Sigmoid colon (tissue), 7 donors: ENCODE measurements around the gene PGPEP1. TPM values are rescaled to one million over a fixed set of nuclear protein-coding genes. Genes with fewer than 3 reads are reported as not detected.

ENCODE experiments used
- DNase-seq: peaks from one replicate; pipeline ENCODE4 v3.0.0-alpha.2; 2019
- H3K27ac ChIP-seq, 4 donors: fragments of 200-600 bp; sonication (generic); one replicate each; pipeline ENCODE4 v1.5.1; 2016 to 2019; ENCODE audit warnings: mild to moderate bottlenecking in 1 of 4
- H3K27me3 ChIP-seq, 3 donors: fragments of 200-600 bp; sonication (generic); one replicate each; pipeline ENCODE4 v1.5.1; 2019; ENCODE audit warnings: mild to moderate bottlenecking in 1 of 3
- H3K36me3 ChIP-seq, 4 donors: fragments of 200-600 bp; sonication (generic); one replicate each; pipeline ENCODE4 v1.5.1; 2016 to 2019
- H3K4me1 ChIP-seq, 4 donors: fragments of 200-600 bp; sonication (generic); one replicate each; pipeline ENCODE4 v1.5.1; 2017 to 2019
- H3K4me3 ChIP-seq, 4 donors: fragments of 200-600 bp; sonication (generic); one replicate each; pipeline ENCODE4 v1.5.1; 2017 to 2019; ENCODE audit warnings: mild to moderate bottlenecking in 2 of 4, moderate library complexity in 1 of 4
- H3K9me3 ChIP-seq, 4 donors: fragments of 200-600 bp in 3 of 4; sonication (generic) in 3 of 4; one replicate each; pipeline versions ENCODE4 v1.5.1 to v1.6.1; 2013 to 2019
- EP300 ChIP-seq, 4 donors: sonication (generic); formaldehyde crosslinking; IDR thresholded peaks; one replicate each; pipeline ENCODE4 v1.6.1; 2017; ENCODE audit warnings: antibody characterized with exemption in 4 of 4
- POLR2A ChIP-seq, 2 donors: fragments of 450-650 bp; IDR thresholded peaks; one replicate each; pipeline ENCODE4 v1.6.1; 2016; ENCODE audit warnings: antibody characterized with exemption in 2 of 2, mild to moderate bottlenecking in 2 of 2, moderate library complexity in 2 of 2
- POLR2AphosphoS5 ChIP-seq, 4 donors: sonication (generic); formaldehyde crosslinking; IDR thresholded peaks; one replicate each; pipeline ENCODE4 v1.6.1; 2017; ENCODE audit warnings: antibody characterized with exemption in 4 of 4
- WGBS, 2 donors: extraction: QIAGEN DNeasy Blood & Tissue Kit; methylation state at CpG; one replicate each; pipeline ENCODE4 v1.1.7; 2013; 5-methylcytosine and 5-hydroxymethylcytosine counted together
- intact Hi-C: fragments of 100-400 bp; cut with DNase I; formaldehyde crosslinking; loops from one replicate; pipeline ENCODE4 v1.15.1; 2023
- polyA plus RNA-seq, 3 donors: library from polyadenylated mRNA; stranded (reverse); fragments of 200-250 nt; gene quantifications; one replicate each; pipeline ENCODE4 v1.2.3, GENCODE V29; 2013
- total RNA-seq, 4 donors: library from RNA; depleted of rRNA; stranded (reverse); fragments of >200 nt; gene quantifications; one replicate each; pipeline ENCODE4 v1.1.0, GENCODE V29; 2016
- TF ChIP-seq, protein P1 (sequence below), 4 experiments: fragments of 450-650 bp in 3 of 4; fragments of 200-600 bp in 1 of 4; IDR thresholded peaks; one replicate each; pipeline ENCODE4 v1.5.1; 2016 to 2019; ENCODE audit warnings: antibody characterized with exemption in 4 of 4, mild to moderate bottlenecking in 3 of 4, moderate library complexity in 2 of 4
- donor health status: healthy with polysubstance abuse.
- donor health status: Bipolar disorder and iron deficiency.
- donor health status: healthy.

Gene PGPEP1
- total and polyA plus RNA-seq, 7 donors, result 14.4 to 36.9 (median 16.9) TPM

GRCh38 chr19:18297308-18297707 lies 43.1 kb upstream of the PGPEP1 start:
- 78 to 80% methylated on average over 4 of the region's 4 CpGs for WGBS, 2 donors
- no peak for DNase-seq
- H3K36me3 ChIP-seq, result no peaks in the 10 kb centered on the region
- TF ChIP-seq POLR2AphosphoS5 (IDR thresholded peaks at IDR 0.05), result peak in 3 of 4 donors; percentile 15 to 56 (median 32)
- no peak for TF ChIP-seq EP300 (IDR thresholded peaks at IDR 0.05)
- H3K27me3 ChIP-seq, result no peaks in the 10 kb centered on the region
- intact Hi-C loops, result no loop called here
- peaks cover 0 to 31% (median 28%) of the 10 kb centered on the region in 4 donors for H3K4me1 ChIP-seq
- peak overlapping the region in 3 of 4 donors; percentile 17 to 51 (median 30) for H3K27ac ChIP-seq
- no peak overlapping the region for H3K4me3 ChIP-seq
- no peaks in the 10 kb centered on the region for H3K9me3 ChIP-seq

- Histone ChIP-seq H3K4me3 (no peak overlapping the region), H3K4me1 (peaks cover 0 to 34% (median 28%) of the 10 kb centered on the region in 4 donors), H3K9me3 (no peaks in the 10 kb centered on the region), H3K36me3 (no peaks in the 10 kb centered on the region), H3K27ac (no peak overlapping the region), H3K27me3 (no peaks in the 10 kb centered on the region)
- WGBS, 2 donors, result 81% methylated on average over 6 of the region's 6 CpGs
- intact Hi-C loops, result no loop called here
- no peak for DNase-seq
- TF ChIP-seq, protein P1, sequence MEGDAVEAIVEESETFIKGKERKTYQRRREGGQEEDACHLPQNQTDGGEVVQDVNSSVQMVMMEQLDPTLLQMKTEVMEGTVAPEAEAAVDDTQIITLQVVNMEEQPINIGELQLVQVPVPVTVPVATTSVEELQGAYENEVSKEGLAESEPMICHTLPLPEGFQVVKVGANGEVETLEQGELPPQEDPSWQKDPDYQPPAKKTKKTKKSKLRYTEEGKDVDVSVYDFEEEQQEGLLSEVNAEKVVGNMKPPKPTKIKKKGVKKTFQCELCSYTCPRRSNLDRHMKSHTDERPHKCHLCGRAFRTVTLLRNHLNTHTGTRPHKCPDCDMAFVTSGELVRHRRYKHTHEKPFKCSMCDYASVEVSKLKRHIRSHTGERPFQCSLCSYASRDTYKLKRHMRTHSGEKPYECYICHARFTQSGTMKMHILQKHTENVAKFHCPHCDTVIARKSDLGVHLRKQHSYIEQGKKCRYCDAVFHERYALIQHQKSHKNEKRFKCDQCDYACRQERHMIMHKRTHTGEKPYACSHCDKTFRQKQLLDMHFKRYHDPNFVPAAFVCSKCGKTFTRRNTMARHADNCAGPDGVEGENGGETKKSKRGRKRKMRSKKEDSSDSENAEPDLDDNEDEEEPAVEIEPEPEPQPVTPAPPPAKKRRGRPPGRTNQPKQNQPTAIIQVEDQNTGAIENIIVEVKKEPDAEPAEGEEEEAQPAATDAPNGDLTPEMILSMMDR (IDR thresholded peaks at IDR 0.05), result no peak
- TF ChIP-seq POLR2A (IDR thresholded peaks at IDR 0.05) (no peak), EP300 (IDR thresholded peaks at IDR 0.05) (no peak), POLR2AphosphoS5 (IDR thresholded peaks at IDR 0.05) (no peak)
Observed at GRCh38 chr19:18298601-18299000, 41.8 kb upstream of the PGPEP1 start.

GRCh38 chr19:18299654-18300053 lies 40.7 kb upstream of the PGPEP1 start:
- intact Hi-C loops, result no loop called here
- peak overlapping the region in 1 of 4 donors; percentile 95 for H3K27ac ChIP-seq
- DNase-seq, result no peak
- peaks cover 0 to 40% (median 36%) of the 10 kb centered on the region in 4 donors for H3K4me1 ChIP-seq
- no peaks in the 10 kb centered on the region for H3K9me3 ChIP-seq
- no peaks in the 10 kb centered on the region for H3K36me3 ChIP-seq
- H3K27me3 ChIP-seq, result no peaks in the 10 kb centered on the region
- 86 to 93% methylated on average over 9 of the region's 9 CpGs for WGBS, 2 donors
- no peak for TF ChIP-seq POLR2AphosphoS5 (IDR thresholded peaks at IDR 0.05)
- TF ChIP-seq, protein P1 (IDR thresholded peaks at IDR 0.05), result no peak
- TF ChIP-seq EP300 (IDR thresholded peaks at IDR 0.05), result no peak
- no peak for TF ChIP-seq POLR2A (IDR thresholded peaks at IDR 0.05)
- H3K4me3 ChIP-seq, result no peak overlapping the region

GRCh38 chr19:18300930-18301717 lies 39.3 kb upstream of the PGPEP1 start:
- peak; percentile 88 for DNase-seq
- Histone ChIP-seq H3K4me3 (no peak overlapping the region), H3K4me1 (peaks cover 0 to 55% (median 51%) of the 10 kb centered on the region in 4 donors), H3K27ac (peak overlapping the region; percentile 69 to 97 (median 82)), H3K9me3 (no peaks in the 10 kb centered on the region), H3K36me3 (no peaks in the 10 kb centered on the region), H3K27me3 (no peaks in the 10 kb centered on the region)
- WGBS, 2 donors, result 42 to 66% methylated on average over 18 of the region's 18 CpGs
- TF ChIP-seq EP300 (IDR thresholded peaks at IDR 0.05) (no peak), POLR2AphosphoS5 (IDR thresholded peaks at IDR 0.05) (peak in 2 of 4 donors; percentile 11 to 33)
- TF ChIP-seq, protein P1 (IDR thresholded peaks at IDR 0.05), result no peak
- intact Hi-C loops, result no loop called here

GRCh38 chr19:18301718-18302111 lies 38.7 kb upstream of the PGPEP1 start:
- TF ChIP-seq POLR2AphosphoS5 (IDR thresholded peaks at IDR 0.05) (no peak), EP300 (IDR thresholded peaks at IDR 0.05) (no peak), POLR2A (IDR thresholded peaks at IDR 0.05) (no peak)
- TF ChIP-seq, protein P1 (IDR thresholded peaks at IDR 0.05), result no peak
- Histone ChIP-seq H3K27ac (peak overlapping the region; percentile 69 to 97 (median 82)), H3K4me3 (no peak overlapping the region), H3K36me3 (no peaks in the 10 kb centered on the region), H3K4me1 (peaks cover 0 to 61% (median 56%) of the 10 kb centered on the region in 4 donors), H3K9me3 (no peaks in the 10 kb centered on the region), H3K27me3 (no peaks in the 10 kb centered on the region)
- intact Hi-C loops, result no loop called here
- no peak for DNase-seq
- 36 to 79% methylated on average over 4 of the region's 4 CpGs for WGBS, 2 donors
